ENCODE results near the gene TSPOAP1. TPM values are rescaled to one million over a fixed set of nuclear protein-coding genes. Genes with fewer than 3 reads are reported as not detected.

Gene TSPOAP1
- total and polyA plus RNA-seq, 4 experiments from 2014 or later: 0.80 to 19.1 (median 15.8) TPM; not detected in 1

DNA sequence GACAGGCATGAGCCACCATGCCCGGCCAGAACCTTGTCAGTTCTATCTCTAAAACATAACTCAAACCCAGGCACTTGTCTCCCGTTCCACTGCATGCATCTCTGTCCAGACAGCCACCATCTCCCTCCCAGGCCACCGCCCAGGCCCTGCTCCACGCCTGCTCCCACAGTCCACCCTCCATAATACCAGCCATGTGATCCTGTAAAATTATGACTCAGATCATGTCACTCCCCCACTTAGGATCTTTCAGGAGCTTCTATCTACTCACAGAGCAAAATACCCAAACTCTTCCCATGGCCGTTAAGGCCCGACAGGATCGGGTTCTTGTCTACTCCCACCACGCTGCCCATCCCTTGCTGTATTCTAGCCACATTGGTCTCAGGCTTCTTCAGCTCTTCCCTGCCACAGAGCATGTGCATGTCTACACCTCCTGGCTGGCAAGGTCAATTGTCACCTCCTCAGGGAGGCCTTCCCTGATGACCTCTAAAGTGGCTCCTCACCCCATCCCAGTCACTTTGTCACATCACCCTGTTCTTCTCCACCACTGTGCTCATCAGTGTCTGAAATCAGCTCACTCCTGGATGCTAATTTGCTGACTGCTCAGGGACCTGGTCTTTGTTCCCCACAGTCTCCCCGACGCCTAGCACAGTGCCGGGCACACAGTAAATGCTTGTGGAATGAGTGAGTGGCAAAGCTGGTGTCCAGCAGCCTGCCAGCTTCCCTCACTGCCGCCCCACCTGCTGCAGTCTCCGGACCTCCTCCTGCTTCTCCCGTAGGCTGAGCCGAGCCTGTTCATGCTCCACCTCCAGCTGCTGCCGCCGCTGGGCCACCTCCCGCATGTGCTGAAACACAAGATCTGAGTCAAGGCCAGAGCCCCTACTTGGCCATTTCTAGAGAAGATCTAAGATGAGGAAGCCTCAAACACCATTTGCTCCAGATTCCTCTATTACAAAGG, 6.7 kb downstream of the TSPOAP1 start:
- POLR2A ChIA-PET (ENCODE audit: partially characterized antibody): interaction anchor here (34.1 kb wide), 1 partner anchor 22 kb away, joined by 3924 read pairs; the partner anchor contains the start of gene SUPT4H1
- no peaks in the 10 kb centered on the region for H3K9me3 Mint-ChIP-seq
- intact Hi-C loops (cut with micrococcal nuclease): no loop called here
- H3K4me1 Mint-ChIP-seq: peaks cover 13 to 47% (median 20%) of the 10 kb centered on the region in 4 donors
- peak overlapping the region in 6 of 7 donors; percentile 50 to 80 (median 66) for H3K27ac Mint-ChIP-seq
- peaks cover 3 to 10% of the 10 kb centered on the region in 2 donors for H3K36me3 Mint-ChIP-seq
- CTCF ChIA-PET (ENCODE audit: partially characterized antibody): interaction anchor here (1.6 to 10.9 kb wide), 3 partner anchors 18 to 95 kb away, joined by 5 to 510 read pairs (median 11); partner anchors contain the start of gene RNF43
- no peaks in the 10 kb centered on the region for H3K36me3 ChIP-seq (ENCODE audit: insufficient read depth, low read length)
- peak in 1 of 5 donors; percentile 20 for DNase-seq
- H3K4me1 ChIP-seq (ENCODE audit: insufficient read depth, low read length): peaks cover 24% of the 10 kb centered on the region
- H3K27me3 Mint-ChIP-seq: no peaks in the 10 kb centered on the region
- H3K4me3 ChIP-seq (ENCODE audit: low read length in 2 of 2): no peak overlapping the region
- no peaks in the 10 kb centered on the region for H3K9me3 ChIP-seq (ENCODE audit: control insufficient read depth in 1 of 2, low read length in 2 of 2)
- H3K4me3 Mint-ChIP-seq: no peak overlapping the region
- H3K27ac ChIP-seq (ENCODE audit: low read depth, low read length): no peak overlapping the region
- H3K27me3 ChIP-seq (ENCODE audit: insufficient read depth, low read length): no peaks in the 10 kb centered on the region

DNA sequence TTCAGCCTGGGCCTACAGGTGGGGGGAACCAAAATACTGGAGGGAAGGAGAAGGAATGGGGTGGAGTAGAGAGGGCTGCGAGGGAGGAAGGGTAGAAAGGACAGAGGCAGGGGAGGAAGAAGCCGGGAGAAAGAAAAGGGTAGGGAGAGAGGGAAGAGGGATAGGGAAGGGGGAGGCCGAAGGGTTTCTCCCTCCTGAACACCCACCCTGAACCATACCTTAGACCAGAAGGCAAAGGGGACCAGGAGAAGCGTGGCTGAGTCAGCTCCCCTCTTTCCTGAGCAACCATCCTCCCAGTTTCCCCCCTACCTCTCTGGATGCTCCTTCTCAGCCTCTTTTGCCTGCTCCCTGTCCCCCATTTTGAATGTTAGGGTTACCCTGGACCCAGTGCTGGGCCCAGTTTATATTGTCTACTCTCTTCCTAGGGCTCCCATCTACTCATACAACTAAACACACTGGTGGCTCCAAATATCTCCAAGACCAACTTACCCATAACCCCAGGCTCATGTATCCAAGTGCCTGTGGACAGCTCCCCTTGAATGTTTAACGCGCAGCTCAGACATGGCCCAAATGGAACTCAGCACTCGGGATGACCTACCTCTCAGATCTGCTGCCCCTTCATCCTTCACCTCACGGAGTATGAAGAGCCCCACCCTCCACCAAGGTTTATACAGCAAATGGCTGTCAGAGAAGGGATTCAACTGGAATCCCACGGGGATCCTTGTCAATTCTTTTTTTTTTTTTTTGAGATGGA, 7.8 kb downstream of the TSPOAP1 start:
- peak overlapping the region in 1 of 8 donors; percentile 10 for H3K4me3 Mint-ChIP-seq
- H3K36me3 Mint-ChIP-seq: peaks cover 3 to 10% of the 10 kb centered on the region in 2 donors
- no peaks in the 10 kb centered on the region for H3K9me3 ChIP-seq (ENCODE audit: control insufficient read depth in 1 of 2, low read length in 2 of 2)
- intact Hi-C loops (cut with micrococcal nuclease): no loop called here
- peaks cover 18% of the 10 kb centered on the region for H3K4me1 ChIP-seq (ENCODE audit: insufficient read depth, low read length)
- H3K27ac ChIP-seq (ENCODE audit: low read depth, low read length): no peak overlapping the region
- ChIA-PET CTCF (ENCODE audit: partially characterized antibody) (interaction anchor here (5.5 to 10.9 kb wide), 2 partner anchors 21 to 98 kb away, joined by 171 to 510 read pairs; partner anchors contain the start of gene RNF43), POLR2A (ENCODE audit: partially characterized antibody) (interaction anchor here (6.3 to 34.1 kb wide), 2 partner anchors 6 to 23 kb away, joined by 178 to 3924 read pairs; partner anchors contain the start of genes SUPT4H1 and TSPOAP1)
- H3K27me3 Mint-ChIP-seq: no peaks in the 10 kb centered on the region
- H3K4me1 Mint-ChIP-seq: peaks cover 8 to 38% (median 14%) of the 10 kb centered on the region in 4 donors
- H3K27me3 ChIP-seq (ENCODE audit: insufficient read depth, low read length): no peaks in the 10 kb centered on the region
- no peaks in the 10 kb centered on the region for H3K9me3 Mint-ChIP-seq
- no peaks in the 10 kb centered on the region for H3K36me3 ChIP-seq (ENCODE audit: insufficient read depth, low read length)
- no peak for DNase-seq
- H3K4me3 ChIP-seq (ENCODE audit: low read length in 2 of 2): no peak overlapping the region
- H3K27ac Mint-ChIP-seq: peak overlapping the region in 4 of 7 donors; percentile 18 to 36 (median 26)

DNA sequence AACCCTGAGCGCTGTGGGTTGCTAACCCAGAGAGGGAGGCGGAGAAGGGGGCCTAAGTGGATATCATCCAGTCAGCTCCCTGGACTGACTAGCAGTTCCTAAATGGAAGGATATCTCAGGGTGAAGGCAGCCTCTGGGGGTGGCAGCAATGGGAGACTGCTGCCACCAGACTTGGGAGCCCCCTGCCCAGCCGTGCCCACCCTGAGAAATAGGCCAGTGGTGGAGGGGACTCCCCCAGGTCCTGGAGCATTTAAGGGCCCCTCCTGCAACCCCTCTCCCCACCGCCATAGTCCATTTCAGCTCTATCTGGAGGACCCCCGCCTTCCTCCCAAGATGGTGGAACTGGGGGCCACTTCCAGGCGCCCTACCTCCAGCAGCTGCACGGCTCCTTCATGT, 8.4 kb downstream of the TSPOAP1 start:
- ChIA-PET POLR2A (ENCODE audit: partially characterized antibody) (interaction anchor here (6.3 to 34.1 kb wide), 2 partner anchors 7 to 24 kb away, joined by 178 to 3924 read pairs; partner anchors contain the start of genes SUPT4H1 and TSPOAP1), CTCF (ENCODE audit: partially characterized antibody) (interaction anchor here (5.5 to 10.9 kb wide), 2 partner anchors 21 to 98 kb away, joined by 171 to 510 read pairs; partner anchors contain the start of gene RNF43)
- H3K4me3 Mint-ChIP-seq: no peak overlapping the region
- Histone ChIP-seq H3K27me3 (ENCODE audit: insufficient read depth, low read length) (no peaks in the 10 kb centered on the region), H3K9me3 (ENCODE audit: control insufficient read depth in 1 of 2, low read length in 2 of 2) (no peaks in the 10 kb centered on the region), H3K27ac (ENCODE audit: low read depth, low read length) (no peak overlapping the region), H3K4me3 (ENCODE audit: low read length in 2 of 2) (no peak overlapping the region), H3K36me3 (ENCODE audit: insufficient read depth, low read length) (no peaks in the 10 kb centered on the region), H3K4me1 (ENCODE audit: insufficient read depth, low read length) (peaks cover 18% of the 10 kb centered on the region)
- intact Hi-C loops (cut with micrococcal nuclease): no loop called here
- H3K27me3 Mint-ChIP-seq: no peaks in the 10 kb centered on the region
- H3K27ac Mint-ChIP-seq: peak overlapping the region in 5 of 7 donors; percentile 35 to 88 (median 52)
- no peaks in the 10 kb centered on the region for H3K9me3 Mint-ChIP-seq
- peak in 1 of 5 donors; percentile 16 for DNase-seq
- peaks cover 7 to 10% of the 10 kb centered on the region in 2 donors for H3K36me3 Mint-ChIP-seq
- H3K4me1 Mint-ChIP-seq: peaks cover 8 to 37% (median 14%) of the 10 kb centered on the region in 4 donors

DNA sequence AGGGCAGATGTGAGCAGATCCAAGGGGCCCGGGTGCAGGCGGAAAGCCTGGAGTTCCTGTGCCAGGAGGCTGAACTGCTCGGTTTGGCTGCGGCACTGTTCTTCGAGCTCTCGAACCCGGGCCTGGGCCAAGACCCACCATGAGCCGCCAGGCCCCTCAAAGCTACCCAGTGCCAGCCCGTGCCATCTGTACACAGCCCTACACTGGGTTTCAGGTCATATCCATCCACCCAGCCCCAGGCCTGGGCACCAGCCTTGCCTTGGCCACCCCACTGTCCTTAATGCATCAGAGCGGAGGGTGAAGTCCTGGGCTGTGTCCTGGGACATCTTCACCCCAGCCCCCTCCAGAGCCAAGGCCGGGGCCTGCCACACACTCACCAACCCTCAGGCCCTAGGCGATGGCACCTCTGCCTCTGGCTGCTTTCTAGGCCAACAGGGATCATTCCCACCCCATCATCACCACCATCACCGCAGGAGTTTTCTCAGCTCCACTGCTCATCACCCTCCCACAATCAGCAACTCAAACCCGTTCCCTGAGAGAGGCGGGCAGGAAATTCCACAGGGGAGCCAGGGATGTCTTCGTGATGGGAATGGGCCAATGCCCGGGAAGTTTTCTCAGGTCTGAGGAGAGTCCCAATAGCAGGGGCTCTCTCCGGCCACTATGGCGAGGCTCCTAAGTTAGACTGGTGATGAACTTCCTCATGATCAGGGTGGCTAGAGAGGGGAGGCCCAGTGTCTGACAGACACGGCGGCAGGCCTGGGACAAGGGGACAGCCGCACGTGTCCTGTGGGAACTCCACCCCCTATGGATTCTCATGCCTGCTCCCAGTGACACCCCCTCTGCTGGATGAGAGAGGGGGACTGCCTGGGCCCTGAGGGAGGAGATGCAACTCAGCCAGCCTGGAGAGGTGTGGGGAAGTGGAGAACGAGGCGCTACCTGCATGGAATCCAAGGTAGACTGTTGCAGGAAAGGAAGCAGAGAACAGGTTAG, 9.1 kb downstream of the TSPOAP1 start:
- no peaks in the 10 kb centered on the region for H3K27me3 Mint-ChIP-seq
- H3K4me1 Mint-ChIP-seq: peaks cover 8 to 37% (median 14%) of the 10 kb centered on the region in 4 donors
- intact Hi-C loops (cut with micrococcal nuclease): no loop called here
- Histone ChIP-seq H3K9me3 (ENCODE audit: control insufficient read depth in 1 of 2, low read length in 2 of 2) (no peaks in the 10 kb centered on the region), H3K36me3 (ENCODE audit: insufficient read depth, low read length) (no peaks in the 10 kb centered on the region), H3K27me3 (ENCODE audit: insufficient read depth, low read length) (no peaks in the 10 kb centered on the region), H3K4me3 (ENCODE audit: low read length in 2 of 2) (no peak overlapping the region), H3K4me1 (ENCODE audit: insufficient read depth, low read length) (peaks cover 18% of the 10 kb centered on the region), H3K27ac (ENCODE audit: low read depth, low read length) (no peak overlapping the region)
- no peaks in the 10 kb centered on the region for H3K9me3 Mint-ChIP-seq
- peak overlapping the region in 6 of 7 donors; percentile 35 to 90 (median 58) for H3K27ac Mint-ChIP-seq
- DNase-seq: peak in 1 of 5 donors; percentile 37
- no peak overlapping the region for H3K4me3 Mint-ChIP-seq
- H3K36me3 Mint-ChIP-seq: peaks cover 7 to 10% of the 10 kb centered on the region in 2 donors
- CTCF ChIA-PET (ENCODE audit: partially characterized antibody): interaction anchor here (2.4 to 10.9 kb wide), 3 partner anchors 22 to 169 kb away, joined by 41 to 510 read pairs (median 171); partner anchors contain the start of genes HSF5 and RNF43
- POLR2A ChIA-PET (ENCODE audit: partially characterized antibody): interaction anchor here (6.3 to 34.1 kb wide), 2 partner anchors 8 to 24 kb away, joined by 178 to 3924 read pairs; partner anchors contain the start of genes SUPT4H1 and TSPOAP1

GRCh38 chr17:58318627-58319172, 9.9 kb downstream of the TSPOAP1 start:
- ChIA-PET CTCF (ENCODE audit: partially characterized antibody) (interaction anchor here (1.3 to 10.9 kb wide), 9 partner anchors 8 to 170 kb away, joined by 6 to 510 read pairs (median 45); partner anchors contain the start of genes HSF5, RNF43, SUPT4H1 and TSPOAP1), POLR2A (ENCODE audit: partially characterized antibody) (interaction anchor here (1.4 to 34.1 kb wide), 3 partner anchors 9 to 40 kb away, joined by 3 to 3924 read pairs (median 178); partner anchors contain the start of genes SUPT4H1 and TSPOAP1)
- H3K27ac ChIP-seq (ENCODE audit: low read depth, low read length): no peak overlapping the region
- Mint-ChIP-seq H3K36me3 (peaks cover 7 to 12% of the 10 kb centered on the region in 2 donors), H3K4me1 (peaks cover 8 to 34% (median 14%) of the 10 kb centered on the region in 4 donors), H3K27me3 (no peaks in the 10 kb centered on the region), H3K4me3 (no peak overlapping the region), H3K27ac (peak overlapping the region in 5 of 7 donors; percentile 42 to 93 (median 69)), H3K9me3 (no peaks in the 10 kb centered on the region)
- DNase-seq: peak in 1 of 5 donors; percentile 12
- no peak overlapping the region for H3K4me3 ChIP-seq (ENCODE audit: low read length in 2 of 2)
- no peaks in the 10 kb centered on the region for H3K36me3 ChIP-seq (ENCODE audit: insufficient read depth, low read length)
- no peaks in the 10 kb centered on the region for H3K9me3 ChIP-seq (ENCODE audit: control insufficient read depth in 1 of 2, low read length in 2 of 2)
- peaks cover 18% of the 10 kb centered on the region for H3K4me1 ChIP-seq (ENCODE audit: insufficient read depth, low read length)
- no peaks in the 10 kb centered on the region for H3K27me3 ChIP-seq (ENCODE audit: insufficient read depth, low read length)
- intact Hi-C loops (cut with micrococcal nuclease): no loop called here
